CD4-positive, alpha-beta memory T cell (primary cell): ENCODE data around the gene IL17RE. TPM values are rescaled to one million over a fixed set of nuclear protein-coding genes. Genes with fewer than 3 reads are reported as not detected.
"Not testable (repeated sequence)": the region's sequence is repeated elsewhere in the genome, so short reads cannot be mapped to it uniquely, and the experiment has no call there.

Experiments used
- CTCF ChIA-PET: fragments of 350-600 bp; sonication (Branson Sonifier 250); formaldehyde crosslinking; loops from one replicate; lab custom pipeline; 2021; ENCODE audit warnings: inconsistent platforms; ENCODE audit not compliant: partially characterized antibody; lab: Charles Lee
- POLR2A ChIA-PET: fragments of 350-600 bp; sonication (Branson Sonifier 250); formaldehyde crosslinking; loops from one replicate; lab custom pipeline; 2021; ENCODE audit not compliant: partially characterized antibody; lab: Charles Lee
- DNase-seq, 5 donors: peaks; one replicate each; pipeline versions ENCODE4 v3.0.0 to v3.0.0-alpha.2; 2020 to 2022; ENCODE audit warnings: mixed read lengths in 1 of 5
- H3K27ac ChIP-seq: one replicate; pipeline ENCODE4 v1.7.0; 2013; ENCODE audit warnings: low read depth, low read length
- H3K27me3 ChIP-seq: 2 replicates; pipeline ENCODE4 v1.7.0; 2013; ENCODE audit warnings: mild to moderate bottlenecking, low read length, moderate library complexity; ENCODE audit not compliant: insufficient read depth
- H3K36me3 ChIP-seq: 2 replicates; pipeline ENCODE4 v1.7.0; 2013; ENCODE audit warnings: mild to moderate bottlenecking, low read length, moderate library complexity; ENCODE audit not compliant: insufficient read depth
- H3K4me1 ChIP-seq: 2 replicates; pipeline ENCODE4 v1.7.0; 2013; ENCODE audit warnings: mild to moderate bottlenecking, low read length, moderate library complexity; ENCODE audit not compliant: insufficient read depth
- H3K4me3 ChIP-seq, 2 donors: one replicate each; pipeline ENCODE4 v1.7.0; 2013; ENCODE audit warnings: low read length in 2 of 2, mild to moderate bottlenecking in 1 of 2
- H3K9me3 ChIP-seq, 2 donors: one replicate each; pipeline ENCODE4 v1.7.0; 2013; ENCODE audit warnings: low read length in 2 of 2, control low read depth in 1 of 2; ENCODE audit not compliant: control insufficient read depth in 1 of 2
- H3K27ac Mint-ChIP-seq, 7 donors: one replicate each; pipeline ENCODE4 v1.8.0; 2020 to 2021; ENCODE audit warnings: mixed read lengths in 7 of 7, mild to moderate bottlenecking in 6 of 7, inconsistent platforms in 3 of 7, moderate library complexity in 3 of 7
- H3K27me3 Mint-ChIP-seq, 2 donors: one replicate each; pipeline ENCODE4 v1.8.0; 2020 to 2021; ENCODE audit warnings: mixed read lengths in 2 of 2
- H3K36me3 Mint-ChIP-seq, 2 donors: one replicate each; pipeline ENCODE4 v1.8.0; 2020 to 2021; ENCODE audit warnings: mixed read lengths in 2 of 2, inconsistent platforms in 1 of 2, mild to moderate bottlenecking in 1 of 2
- H3K4me1 Mint-ChIP-seq, 4 donors: one replicate each; pipeline ENCODE4 v1.8.0; 2020 to 2021; ENCODE audit warnings: mixed read lengths in 4 of 4, mild to moderate bottlenecking in 1 of 4
- H3K4me3 Mint-ChIP-seq, 8 donors: one replicate each; pipeline ENCODE4 v1.8.0; 2020 to 2021; ENCODE audit warnings: mixed read lengths in 8 of 8, mild to moderate bottlenecking in 7 of 8, moderate library complexity in 6 of 8, inconsistent platforms in 3 of 8
- H3K9me3 Mint-ChIP-seq, 8 donors: one replicate each; pipeline ENCODE4 v1.8.0; 2020 to 2021; ENCODE audit warnings: mixed read lengths in 8 of 8, mild to moderate bottlenecking in 5 of 8, inconsistent platforms in 3 of 8, moderate library complexity in 1 of 8
- intact Hi-C: fragments of 100-400 bp; cut with micrococcal nuclease; formaldehyde crosslinking; loops from one replicate; pipeline ENCODE4 v1.15.1; 2023
- polyA plus RNA-seq, 2 donors: library from polyadenylated mRNA; unstranded; fragments of 300-500 nt; fragmentation: Illumina TruSeq; gene quantifications; one replicate each; pipeline ENCODE4 v1.2.3, GENCODE V29; 2021
- total RNA-seq, 2 experiments: library from RNA; stranded (reverse); gene quantifications; one replicate each; pipeline ENCODE4 v1.2.3, GENCODE V29; 2021

The IL17RE gene
- total and polyA plus RNA-seq, 4 experiments from 2014 or later, result 0.65 to 2.4 (median 1.6) TPM

GRCh38 chr3:9897408-9898372 is 5.0 kb upstream of the IL17RE start:
- Mint-ChIP-seq H3K4me1 (peaks cover 33 to 57% (median 43%) of the 10 kb centered on the region in 4 donors), H3K27me3 (no peaks in the 10 kb centered on the region), H3K27ac (peak overlapping the region in 5 of 7 donors; percentile 15 to 72 (median 55)), H3K4me3 (no peak overlapping the region), H3K36me3 (peaks cover 19 to 21% of the 10 kb centered on the region in 2 donors), H3K9me3 (no peaks in the 10 kb centered on the region)
- H3K27ac ChIP-seq, result no peak overlapping the region
- H3K4me1 ChIP-seq, result peaks cover 35% of the 10 kb centered on the region
- intact Hi-C loops, result no loop called here
- H3K27me3 ChIP-seq, result no peaks in the 10 kb centered on the region
- ChIA-PET CTCF (no interaction called here), POLR2A (interaction anchor here (1.4 kb wide), 1 partner anchor 35 kb away, joined by 3 read pairs; no protein-coding TSS in a partner anchor)
- no peaks in the 10 kb centered on the region for H3K9me3 ChIP-seq
- peaks cover 10% of the 10 kb centered on the region for H3K36me3 ChIP-seq
- no peak for DNase-seq
- no peak overlapping the region for H3K4me3 ChIP-seq

GRCh38 chr3:9898467-9899241 is 4.0 kb upstream of the IL17RE start:
- Histone ChIP-seq H3K36me3 (peaks cover 1% of the 10 kb centered on the region), H3K4me1 (peaks cover 41% of the 10 kb centered on the region), H3K27ac (no peak overlapping the region), H3K27me3 (no peaks in the 10 kb centered on the region), H3K9me3 (no peaks in the 10 kb centered on the region), H3K4me3 (no peak overlapping the region)
- intact Hi-C loops, result no loop called here
- Mint-ChIP-seq H3K9me3 (no peaks in the 10 kb centered on the region), H3K4me1 (peaks cover 36 to 58% (median 44%) of the 10 kb centered on the region in 4 donors), H3K27me3 (no peaks in the 10 kb centered on the region), H3K27ac (peak overlapping the region; percentile 39 to 72 (median 50)), H3K4me3 (no peak overlapping the region), H3K36me3 (peaks cover 11 to 12% of the 10 kb centered on the region in 2 donors)
- CTCF ChIA-PET, result no interaction called here
- no peak for DNase-seq
- POLR2A ChIA-PET, result interaction anchor here (0.5 to 1.4 kb wide), 2 partner anchors 28 to 34 kb away, joined by 3 read pairs; no protein-coding TSS in a partner anchor

- no peaks in the 10 kb centered on the region for H3K9me3 Mint-ChIP-seq
Observed at GRCh38 chr3:9899289-9899791, 3.3 kb upstream of the IL17RE start.

DNA sequence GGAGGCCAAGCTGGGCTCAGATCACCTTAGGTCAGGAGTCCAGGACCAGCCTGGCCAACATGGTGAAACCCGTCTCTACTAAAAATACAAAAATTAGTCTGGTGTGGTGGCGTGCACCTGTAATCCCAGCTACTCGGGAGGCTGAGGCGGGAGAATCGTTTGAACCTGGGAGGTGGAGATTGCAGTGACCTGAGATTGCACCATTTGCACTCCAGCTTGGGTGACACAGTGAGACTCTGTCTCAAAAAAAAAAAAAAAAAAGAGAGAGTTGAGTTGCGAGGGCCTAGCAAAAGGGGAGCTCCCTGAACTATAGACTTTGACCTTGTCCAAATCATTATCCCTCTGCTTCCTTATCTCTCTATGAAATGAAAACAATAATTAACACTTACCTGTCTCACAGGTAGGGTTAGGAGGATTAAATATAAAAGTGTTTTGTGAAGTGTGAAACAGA is 1.7 kb upstream of the IL17RE start:
- H3K9me3 Mint-ChIP-seq, H3K27me3 ChIP-seq, H3K36me3 ChIP-seq, DNase-seq, H3K27ac ChIP-seq, intact Hi-C loops, H3K36me3 Mint-ChIP-seq, H3K27me3 Mint-ChIP-seq, H3K4me3 ChIP-seq, H3K9me3 ChIP-seq: not testable (repeated sequence)
- Mint-ChIP-seq H3K27ac (peak overlapping the region in 5 of 7 donors; percentile 33 to 84 (median 54)), H3K4me3 (peak overlapping the region in 3 of 8 donors; percentile 29 to 65 (median 48)), H3K4me1 (peaks cover 26 to 41% (median 33%) of the 10 kb centered on the region in 4 donors)
- POLR2A ChIA-PET, result interaction anchor here (2.4 to 5.0 kb wide), 3 partner anchors 9 to 31 kb away, joined by 25 to 40 read pairs (median 30); partner anchors contain the start of genes CRELD1 and JAGN1
- CTCF ChIA-PET, result interaction anchor here (1.5 to 2.6 kb wide), 3 partner anchors 9 to 32 kb away, joined by 3 to 17 read pairs (median 5); partner anchors contain the start of gene CRELD1
- peaks cover 29% of the 10 kb centered on the region for H3K4me1 ChIP-seq

More at GRCh38 chr3:9899289-9899791, 3.3 kb upstream of the IL17RE start:
- intact Hi-C loops, result no loop called here
- peaks cover 35% of the 10 kb centered on the region for H3K4me1 ChIP-seq
- Mint-ChIP-seq H3K4me3 (no peak overlapping the region), H3K27ac (peak overlapping the region in 2 of 7 donors; percentile 36 to 39), H3K36me3 (peaks cover 5 to 6% of the 10 kb centered on the region in 2 donors), H3K27me3 (no peaks in the 10 kb centered on the region), H3K4me1 (peaks cover 33 to 51% (median 41%) of the 10 kb centered on the region in 4 donors)
- DNase-seq, result no peak
- no peak overlapping the region for H3K27ac ChIP-seq
- ChIA-PET POLR2A (no interaction called here), CTCF (no interaction called here)
- H3K9me3 ChIP-seq, result no peaks in the 10 kb centered on the region
- no peak overlapping the region for H3K4me3 ChIP-seq
- no peaks in the 10 kb centered on the region for H3K36me3 ChIP-seq
- no peaks in the 10 kb centered on the region for H3K27me3 ChIP-seq

DNA sequence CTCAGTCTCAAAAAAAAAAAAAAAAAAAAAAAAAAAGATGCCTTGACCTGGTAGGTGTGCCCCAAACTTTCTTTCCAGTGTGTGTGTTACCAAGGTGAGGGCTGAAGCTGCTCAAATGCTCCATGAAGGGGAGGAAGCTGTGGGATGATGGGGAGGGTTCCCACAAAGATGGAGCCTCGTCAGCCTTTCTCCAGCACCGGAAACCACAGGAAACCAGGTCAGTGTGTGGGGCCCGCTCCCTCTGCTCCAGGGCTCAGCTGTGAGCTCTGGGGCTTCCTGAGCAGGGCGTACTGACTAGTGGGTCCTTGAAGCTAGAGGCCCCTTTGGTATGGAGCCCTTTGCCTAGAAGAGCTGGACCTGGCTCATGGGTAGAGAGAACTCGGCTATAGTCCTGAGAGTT is 681 bp upstream of the IL17RE start:
- H3K27ac Mint-ChIP-seq, result peak overlapping the region; percentile 67 to 94 (median 88)

DNA sequence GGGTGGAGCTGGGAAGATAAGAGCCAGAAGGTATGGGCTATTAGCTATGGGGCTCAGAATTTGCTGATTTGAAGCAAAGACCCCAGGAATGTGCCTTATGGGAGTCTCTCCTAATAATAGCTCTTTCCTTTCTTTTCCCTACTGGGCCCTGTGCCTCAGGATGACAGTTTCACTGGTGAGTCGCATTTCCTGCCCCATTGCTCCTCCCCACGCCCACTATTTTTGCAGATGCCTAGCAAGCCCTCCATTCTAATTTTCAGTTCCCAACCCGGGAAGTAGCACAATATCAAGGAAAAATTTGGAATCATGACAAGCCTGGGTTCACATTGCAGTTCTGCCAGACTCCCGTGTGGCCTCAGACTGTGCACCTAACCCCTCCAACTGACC is 583 bp downstream of the IL17RE start:
- no peaks in the 10 kb centered on the region for H3K36me3 ChIP-seq
- no peaks in the 10 kb centered on the region for H3K9me3 ChIP-seq
- H3K4me3 Mint-ChIP-seq, result peak overlapping the region; percentile 45 to 79 (median 72)
- H3K4me1 Mint-ChIP-seq, result peaks cover 21 to 40% (median 23%) of the 10 kb centered on the region in 4 donors
- no peak overlapping the region for H3K27ac ChIP-seq
- no peaks in the 10 kb centered on the region for H3K9me3 Mint-ChIP-seq
- H3K36me3 Mint-ChIP-seq, result no peaks in the 10 kb centered on the region
- intact Hi-C loops, result no loop called here
- no peak overlapping the region for H3K4me3 ChIP-seq
- CTCF ChIA-PET, result interaction anchor here (1.1 to 1.8 kb wide), 3 partner anchors 30 to 54 kb away, joined by 4 read pairs; no protein-coding TSS in a partner anchor
- POLR2A ChIA-PET, result interaction anchor here (1.0 to 5.0 kb wide), 6 partner anchors 10 to 291 kb away, joined by 3 to 40 read pairs (median 16); partner anchors contain the start of genes CRELD1 and JAGN1
- H3K27me3 Mint-ChIP-seq, result no peaks in the 10 kb centered on the region
- DNase-seq, result no peak
- H3K27ac Mint-ChIP-seq, result peak overlapping the region in 4 of 7 donors; percentile 17 to 85 (median 46)
- H3K27me3 ChIP-seq, result no peaks in the 10 kb centered on the region
- peaks cover 29% of the 10 kb centered on the region for H3K4me1 ChIP-seq

More for the DNA sequence above, 681 bp upstream of the IL17RE start:
- no peaks in the 10 kb centered on the region for H3K36me3 Mint-ChIP-seq
- H3K27ac ChIP-seq, result peak overlapping the region; percentile 35
- peak; percentile 22 to 61 (median 35) for DNase-seq
- no peaks in the 10 kb centered on the region for H3K27me3 ChIP-seq
- no peaks in the 10 kb centered on the region for H3K27me3 Mint-ChIP-seq
- H3K9me3 ChIP-seq, result no peaks in the 10 kb centered on the region
- intact Hi-C loops, result loop anchor here (1.0 kb wide), 1 partner anchor 38 kb away; no protein-coding TSS in a partner anchor
- ChIA-PET POLR2A (interaction anchor here (0.8 to 5.0 kb wide), 7 partner anchors 10 to 92 kb away, joined by 3 to 40 read pairs (median 6); partner anchors contain the start of genes CRELD1, JAGN1 and TTLL3), CTCF (interaction anchor here (0.7 to 2.6 kb wide), 5 partner anchors 10 to 70 kb away, joined by 3 to 17 read pairs (median 4); partner anchors contain the start of gene CRELD1)
- H3K4me3 Mint-ChIP-seq, result peak overlapping the region; percentile 42 to 80 (median 70)
- peaks cover 29% of the 10 kb centered on the region for H3K4me1 ChIP-seq
- H3K4me1 Mint-ChIP-seq, result peaks cover 25 to 41% (median 28%) of the 10 kb centered on the region in 4 donors
- no peaks in the 10 kb centered on the region for H3K9me3 Mint-ChIP-seq
- H3K4me3 ChIP-seq, result peak overlapping the region in 1 of 2 donors; percentile 17
- no peaks in the 10 kb centered on the region for H3K36me3 ChIP-seq
